ENCODE measurements around the gene SVIL.
"Not testable (repeated sequence)": the region's sequence is repeated elsewhere in the genome, so short reads cannot be mapped to it uniquely, and the experiment has no call there.

The SVIL gene

DNA sequence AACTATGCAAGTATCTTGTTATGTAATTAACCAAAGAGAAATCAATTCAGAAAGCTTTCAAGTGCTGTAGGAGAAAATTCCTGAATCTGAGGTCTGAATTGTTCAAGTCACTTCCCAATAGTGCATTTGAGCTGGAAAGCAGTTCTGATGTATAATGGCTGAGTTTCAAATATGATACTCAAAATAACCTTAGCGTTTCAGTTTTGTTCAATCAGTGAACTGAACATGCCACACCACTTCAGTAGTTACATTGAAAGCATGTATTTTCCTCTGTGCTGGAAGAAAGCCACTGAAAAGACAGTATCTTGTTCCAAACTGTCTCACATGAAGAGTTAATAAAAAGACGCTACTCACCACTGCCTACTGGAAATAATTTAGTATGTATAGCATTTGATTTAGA is 64.5 kb downstream of the SVIL start:
- not testable (repeated sequence) for DNase-seq

DNA sequence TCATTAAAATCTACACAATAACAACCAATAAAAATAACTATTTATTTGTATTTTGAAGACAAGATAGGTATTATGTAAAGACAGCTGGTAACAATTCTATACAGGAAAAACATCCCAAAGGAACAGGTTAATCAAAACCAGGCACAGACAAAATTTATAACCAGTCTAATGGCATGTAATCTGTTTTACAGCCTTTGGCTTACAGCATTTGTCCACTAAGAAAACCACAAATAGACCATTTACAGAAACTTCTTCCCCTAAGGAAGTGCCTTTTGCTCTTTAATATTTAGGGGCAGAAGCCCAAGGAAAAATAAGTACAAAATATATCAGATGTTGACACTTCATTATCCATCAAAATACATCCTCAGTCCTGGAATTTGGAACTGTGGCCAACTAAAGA is 65.0 kb downstream of the SVIL start:
- DNase-seq: no peak

DNA sequence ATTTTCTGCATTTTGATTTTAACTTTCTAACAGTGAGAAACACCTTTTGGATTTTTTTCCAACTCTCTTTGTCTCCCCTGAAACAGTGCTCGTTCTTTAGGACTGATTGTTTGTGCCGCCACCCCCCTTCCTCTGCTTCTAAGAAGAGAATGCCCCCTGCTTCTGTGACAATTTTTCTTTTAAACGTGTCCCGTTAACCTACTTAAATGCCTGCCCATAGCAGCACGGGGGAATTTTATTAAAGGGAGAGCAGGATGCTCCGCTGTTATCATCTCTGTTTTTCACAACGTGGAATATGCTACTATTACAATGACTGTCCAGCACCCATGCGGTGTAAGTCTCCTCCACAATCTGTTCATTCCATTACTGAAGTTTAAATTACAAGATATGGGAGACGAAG is 67.8 kb downstream of the SVIL start:
- DNase-seq: no peak

DNA sequence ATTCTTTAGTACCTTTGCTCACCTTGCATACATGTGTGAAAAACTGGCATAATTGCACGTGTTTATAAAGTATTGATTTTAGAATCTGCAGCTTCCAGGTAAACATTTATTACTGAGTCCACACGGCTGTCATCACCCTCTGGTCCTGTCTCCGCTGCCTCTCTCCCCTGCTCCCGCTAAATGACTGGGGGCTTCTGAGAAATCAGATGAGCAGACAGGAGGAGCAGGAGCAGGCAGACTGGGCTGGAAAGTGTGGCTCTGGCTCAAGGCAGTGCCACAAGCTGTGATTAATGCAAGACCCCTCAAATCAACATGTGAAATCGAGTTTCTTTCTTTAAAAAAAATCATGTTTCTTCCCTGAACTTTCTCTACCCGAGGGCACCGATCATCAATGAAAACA is 68.6 kb downstream of the SVIL start:
- not testable (repeated sequence) for DNase-seq

DNA sequence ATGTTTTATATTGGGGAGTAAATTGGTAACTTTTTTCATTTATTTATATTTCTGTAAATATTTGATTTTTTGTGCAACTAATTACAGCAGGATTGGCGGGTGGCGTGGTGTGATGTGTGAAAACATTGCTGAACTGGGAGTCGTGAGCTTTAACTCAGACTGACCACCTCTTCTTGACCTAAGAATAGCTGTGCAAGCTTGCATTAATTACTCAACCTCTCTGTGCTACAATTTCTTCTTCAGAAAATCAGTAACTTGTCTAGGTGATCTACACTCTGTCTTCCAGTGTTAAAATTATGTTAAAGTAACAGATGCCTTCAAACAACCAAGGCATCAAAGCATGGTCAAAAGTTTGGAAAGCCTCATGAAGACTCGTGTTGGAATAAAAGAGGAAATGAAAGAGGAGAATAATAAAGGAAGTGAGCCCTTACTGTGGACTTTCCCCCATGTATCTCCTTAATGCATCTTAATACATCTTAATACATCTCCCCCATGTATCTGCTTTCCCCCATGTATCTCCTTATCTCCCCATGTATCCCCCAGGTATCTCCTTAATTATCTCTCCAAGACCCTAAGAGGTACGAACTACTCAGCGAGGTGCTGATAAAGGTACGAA is 71.2 kb downstream of the SVIL start:
- DNase-seq: no peak

DNA sequence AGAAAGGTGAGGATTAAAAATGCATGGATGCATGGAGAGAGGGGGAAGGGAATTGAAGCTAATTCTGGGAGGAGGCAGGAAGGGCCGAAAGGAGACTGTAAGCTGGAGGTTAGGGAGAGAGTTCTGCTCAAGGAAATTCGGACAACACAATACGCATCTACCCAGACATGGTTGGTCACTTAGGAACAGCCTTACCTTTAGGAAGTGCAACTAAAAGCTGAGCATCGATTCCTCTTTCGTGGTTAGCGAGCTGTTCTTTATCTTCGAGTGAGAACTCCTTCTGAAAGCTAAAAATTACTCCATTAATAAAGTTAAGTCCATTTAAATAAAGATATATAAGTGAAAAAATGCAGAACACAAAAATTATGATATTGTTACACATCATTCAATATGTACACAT is 71.8 kb downstream of the SVIL start:
- DNase-seq: not testable (repeated sequence)

DNA sequence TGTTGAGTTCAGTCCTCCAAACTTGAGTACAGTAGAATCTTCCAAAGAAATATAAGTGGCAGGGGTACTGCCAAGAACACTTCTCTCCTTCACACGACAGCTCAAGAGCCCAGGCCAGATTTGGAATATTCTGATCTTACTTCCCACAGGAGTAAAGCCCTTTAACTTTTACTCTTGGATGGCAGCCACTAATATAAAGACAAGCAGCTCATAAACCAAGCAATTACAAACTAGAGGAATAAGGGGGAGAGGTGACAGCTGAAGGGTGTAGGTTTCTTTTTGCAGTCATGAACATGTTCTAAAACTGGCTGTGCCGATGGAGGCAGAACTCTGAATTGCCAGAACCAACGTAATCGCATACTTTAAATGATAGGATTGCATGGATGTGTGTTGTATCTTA is 74.8 kb downstream of the SVIL start:
- DNase-seq: no peak

DNA sequence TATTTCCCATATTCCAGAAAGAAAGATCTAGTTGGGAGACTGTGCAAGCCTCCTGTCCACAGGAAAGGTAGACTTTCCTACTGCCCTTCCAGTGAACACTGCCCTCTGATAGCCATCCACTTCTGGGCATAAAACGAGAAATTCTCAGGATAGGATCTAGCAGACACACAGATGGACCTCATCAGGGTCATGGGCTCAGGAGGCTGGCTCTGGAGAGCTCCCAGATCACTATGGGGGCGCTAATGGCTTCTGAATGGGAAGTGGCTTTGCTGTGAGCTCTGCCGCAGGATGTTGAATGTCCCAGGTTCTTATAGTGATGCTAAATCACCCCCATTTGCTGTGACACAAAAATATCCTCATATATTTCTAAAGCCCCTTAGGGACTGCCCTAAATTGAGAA is 77.1 kb downstream of the SVIL start:
- no peak for DNase-seq

DNA sequence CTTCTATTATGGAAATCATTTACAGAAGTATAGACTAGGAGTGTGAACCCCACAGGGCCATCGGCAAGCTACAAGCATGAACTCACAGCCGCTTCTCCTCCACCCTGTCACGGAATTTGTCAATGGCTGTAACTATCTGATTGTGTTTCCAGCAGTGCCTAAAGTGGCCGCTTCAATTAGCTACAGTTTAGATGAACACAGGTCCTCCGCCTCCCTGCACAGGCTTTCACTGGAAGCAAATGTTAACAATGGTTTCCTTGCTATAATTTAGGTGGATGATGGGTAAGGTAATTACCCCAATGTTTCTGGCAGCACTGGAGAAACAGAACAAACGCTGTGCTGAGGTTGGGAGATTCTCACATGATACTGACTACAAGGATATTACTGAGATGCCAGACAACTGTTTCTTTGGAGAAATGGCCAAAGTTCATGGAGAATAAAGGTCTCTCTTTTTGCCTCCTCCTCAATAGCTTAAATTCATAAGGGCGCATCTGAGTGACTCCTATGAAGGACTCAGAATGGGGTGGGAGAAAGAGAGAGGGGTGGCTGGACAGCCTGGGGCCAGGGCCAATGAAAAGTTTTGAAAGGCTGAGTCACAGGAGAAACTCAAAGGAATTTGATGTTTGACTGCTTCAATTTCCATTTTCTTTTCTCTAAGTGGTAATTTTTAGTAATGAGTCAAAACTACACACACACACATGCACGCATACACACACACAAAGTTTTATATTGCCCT is 78.9 kb downstream of the SVIL start:
- no peak for DNase-seq

DNA sequence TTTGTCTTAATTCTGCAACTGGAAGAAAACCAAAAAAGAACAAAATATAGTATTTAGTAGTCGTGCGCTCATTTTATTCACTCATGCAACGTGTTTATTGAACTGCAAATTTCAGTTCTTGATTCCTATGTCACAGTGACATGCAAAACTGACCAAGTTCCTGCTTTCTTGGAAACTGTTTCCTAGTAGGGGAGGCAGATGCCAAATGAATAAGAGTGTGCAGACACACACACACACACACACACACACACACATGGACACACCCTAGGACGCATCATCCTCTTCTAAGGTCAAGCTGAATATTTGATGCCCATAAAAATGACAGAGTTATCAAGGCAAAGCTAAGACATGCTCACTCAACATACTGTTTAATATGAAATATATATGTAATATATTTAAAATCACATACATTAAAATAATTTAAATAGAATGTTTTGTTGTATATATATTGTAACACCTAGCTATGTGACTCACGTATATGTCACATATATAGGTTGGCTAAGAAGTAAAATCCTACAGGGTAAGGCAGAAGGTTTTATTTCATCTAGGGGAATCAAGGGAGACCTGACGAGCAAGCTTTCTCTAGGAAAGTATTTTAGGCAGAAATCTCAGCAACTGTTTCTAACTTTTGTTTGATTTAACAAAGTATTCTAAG is 79.6 kb downstream of the SVIL start:
- DNase-seq: no peak

DNA sequence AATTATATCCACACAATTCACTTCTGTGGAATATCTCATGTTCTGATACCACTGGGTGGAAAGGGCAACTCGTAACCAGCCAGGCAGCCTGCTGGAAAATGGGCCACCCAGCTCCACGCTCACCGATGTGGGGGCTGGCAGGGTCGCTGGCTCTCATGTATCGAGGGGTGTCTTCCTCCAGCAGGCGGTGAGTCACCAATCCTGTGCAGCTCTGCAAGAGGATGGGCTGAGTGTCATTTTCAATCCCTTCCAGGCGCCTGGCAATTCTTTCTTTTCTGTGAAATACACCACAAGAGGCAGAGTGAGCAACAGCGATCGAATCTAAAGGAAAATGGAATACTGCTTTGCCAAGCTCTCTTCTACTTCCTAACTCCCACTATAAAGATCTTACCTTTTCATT is 80.1 kb downstream of the SVIL start:
- DNase-seq: no peak

DNA sequence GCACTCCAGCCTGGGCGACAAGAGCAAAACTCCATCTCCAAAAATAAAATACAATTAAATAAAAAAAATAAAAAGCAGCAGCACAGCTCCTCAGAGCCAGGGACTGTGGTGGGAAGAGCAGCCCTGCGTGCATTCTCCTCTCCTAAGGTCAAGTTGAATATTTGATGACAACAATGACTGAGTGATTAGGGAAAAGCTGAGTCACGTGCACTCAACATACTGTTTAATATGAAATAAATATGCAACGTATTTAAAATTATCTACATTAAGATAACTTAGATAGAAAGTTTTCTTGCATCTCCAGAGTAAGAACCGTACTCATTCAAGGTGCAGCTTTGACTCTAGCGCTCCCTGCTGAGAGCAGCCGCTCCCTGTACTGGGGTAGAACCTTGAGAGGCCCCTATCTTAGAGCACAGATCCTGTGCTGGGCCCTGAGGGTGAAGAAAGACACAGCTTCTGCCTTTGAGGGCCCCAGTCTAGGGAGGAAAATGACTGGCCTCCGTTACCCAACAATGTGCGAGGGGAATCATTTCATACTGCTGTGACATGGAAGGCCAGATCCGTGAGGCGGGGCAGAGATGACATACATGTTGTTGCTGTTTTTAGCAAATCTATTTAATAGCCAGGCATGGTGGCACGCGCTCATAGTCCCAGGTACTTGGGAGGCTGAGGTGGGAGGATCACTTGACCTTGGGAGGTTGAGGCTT is 81.1 kb downstream of the SVIL start:
- DNase-seq: no peak

DNA sequence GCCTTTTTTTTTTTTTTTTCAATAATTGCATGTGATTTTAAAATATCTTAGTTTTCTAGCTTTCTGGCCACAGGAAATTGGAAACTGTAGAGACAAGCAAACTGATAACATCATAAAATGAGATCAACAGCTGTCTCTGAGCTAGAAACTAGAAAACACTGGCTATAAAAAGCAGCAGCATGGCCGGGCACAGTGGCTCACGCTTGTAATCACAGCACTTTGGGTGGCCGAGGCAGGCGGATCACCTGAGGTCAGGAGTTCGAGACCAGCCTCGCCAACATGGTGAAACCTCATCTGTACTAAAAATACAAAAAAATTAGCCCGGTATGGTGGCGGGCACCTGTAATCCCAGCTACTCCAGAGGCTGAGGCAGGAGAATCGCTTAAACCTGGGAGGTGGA is 81.7 kb downstream of the SVIL start:
- DNase-seq: not testable (repeated sequence)

DNA sequence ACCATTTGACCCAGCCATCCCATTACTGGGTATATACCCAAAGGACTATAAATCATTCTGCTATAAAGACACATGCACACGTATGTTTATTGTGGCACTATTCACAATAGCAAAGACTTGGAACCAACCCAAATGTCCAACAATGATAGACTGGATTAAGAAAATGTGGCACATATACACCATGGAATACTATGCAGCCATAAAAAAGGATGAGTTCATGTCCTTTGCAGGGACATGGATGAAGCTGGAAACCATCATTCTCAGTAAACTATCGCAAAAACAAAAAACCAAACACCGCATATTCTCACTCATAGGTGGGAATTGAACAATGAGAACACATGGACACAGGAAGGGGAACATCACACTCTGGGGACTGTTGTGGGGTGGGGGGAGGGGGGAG is 85.3 kb downstream of the SVIL start:
- not testable (repeated sequence) for DNase-seq

DNA sequence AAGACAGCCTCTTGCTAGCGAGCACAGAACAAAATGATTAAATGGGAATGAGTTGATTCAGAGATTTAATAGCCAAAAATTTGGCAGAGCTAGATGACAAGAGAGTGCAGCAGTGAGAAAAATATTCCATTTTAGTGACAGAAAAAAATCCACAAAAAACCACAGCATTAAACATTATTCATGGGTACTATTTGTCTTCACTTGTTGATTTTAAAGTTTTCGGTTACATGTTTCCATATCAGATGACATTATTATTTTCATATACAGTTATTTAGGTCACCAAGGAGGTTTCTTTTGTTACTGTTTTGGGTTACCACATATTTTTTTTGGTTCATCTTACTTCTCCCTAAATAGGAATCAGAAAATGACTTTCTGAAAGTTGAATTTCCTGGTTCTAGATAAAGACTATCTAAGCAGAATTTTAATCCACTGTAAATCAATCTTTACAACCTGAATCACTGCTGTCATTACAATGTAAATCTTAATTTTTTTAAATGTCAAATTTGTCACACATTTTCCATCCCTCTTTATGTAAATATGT is 87.9 kb downstream of the SVIL start:
- no peak for DNase-seq

DNA sequence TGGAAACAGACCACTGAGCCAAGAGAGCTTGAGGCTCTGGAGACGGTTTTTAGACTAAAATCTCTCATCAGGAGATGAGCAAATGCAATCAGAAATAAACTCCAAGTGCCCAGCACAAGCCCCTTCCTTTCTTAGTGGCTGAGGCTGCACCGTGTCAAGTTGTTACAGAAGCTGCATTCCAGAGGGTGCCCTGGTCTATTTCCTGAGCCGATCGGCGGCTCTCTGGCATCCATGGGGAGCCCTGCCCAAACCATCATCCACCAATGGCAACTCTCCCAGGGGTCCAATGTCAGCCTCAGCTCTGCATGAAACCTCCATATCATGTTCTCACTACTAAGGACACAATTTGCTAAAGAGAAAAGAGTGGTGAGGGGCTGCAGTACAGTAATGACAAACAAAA is 89.6 kb downstream of the SVIL start:
- no peak for DNase-seq

DNA sequence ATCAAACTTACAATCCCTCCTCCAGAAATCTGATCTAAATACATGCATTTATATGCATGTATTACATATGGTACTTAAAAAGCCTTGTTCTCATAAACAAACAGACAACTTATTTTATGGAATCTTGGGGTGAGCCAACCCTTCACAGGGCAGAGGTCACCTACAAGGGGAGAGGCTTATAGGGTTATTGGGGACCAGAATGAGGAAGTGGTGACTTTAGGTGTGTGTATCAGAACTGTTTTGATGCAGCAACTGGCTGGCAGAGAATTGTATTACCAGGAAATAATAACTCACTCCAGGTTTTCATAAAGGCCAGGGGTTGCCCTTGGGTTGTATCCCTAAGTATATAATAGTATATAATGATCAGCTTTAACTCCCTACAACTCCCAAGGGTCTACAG is 91.1 kb downstream of the SVIL start:
- DNase-seq: no peak

DNA sequence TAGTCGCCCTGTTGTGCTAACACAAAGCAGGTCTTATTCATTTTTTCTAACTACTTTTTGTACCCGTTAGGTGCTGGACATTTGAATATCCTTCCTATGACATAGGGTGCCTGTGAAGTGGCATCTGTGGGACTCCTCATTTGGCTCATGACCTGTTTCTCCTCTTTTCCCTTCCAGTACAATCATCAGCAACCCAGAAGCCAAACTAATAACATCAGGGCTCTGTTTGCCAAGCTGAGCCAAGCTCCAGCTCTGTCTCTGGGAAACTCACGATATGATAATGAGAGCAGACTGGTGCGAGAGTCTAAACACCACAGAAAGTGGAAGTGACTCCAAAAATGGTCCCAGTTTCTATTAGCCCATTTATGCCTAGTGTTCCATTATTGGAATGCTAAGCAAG is 92.0 kb downstream of the SVIL start:
- DNase-seq: no peak

DNA sequence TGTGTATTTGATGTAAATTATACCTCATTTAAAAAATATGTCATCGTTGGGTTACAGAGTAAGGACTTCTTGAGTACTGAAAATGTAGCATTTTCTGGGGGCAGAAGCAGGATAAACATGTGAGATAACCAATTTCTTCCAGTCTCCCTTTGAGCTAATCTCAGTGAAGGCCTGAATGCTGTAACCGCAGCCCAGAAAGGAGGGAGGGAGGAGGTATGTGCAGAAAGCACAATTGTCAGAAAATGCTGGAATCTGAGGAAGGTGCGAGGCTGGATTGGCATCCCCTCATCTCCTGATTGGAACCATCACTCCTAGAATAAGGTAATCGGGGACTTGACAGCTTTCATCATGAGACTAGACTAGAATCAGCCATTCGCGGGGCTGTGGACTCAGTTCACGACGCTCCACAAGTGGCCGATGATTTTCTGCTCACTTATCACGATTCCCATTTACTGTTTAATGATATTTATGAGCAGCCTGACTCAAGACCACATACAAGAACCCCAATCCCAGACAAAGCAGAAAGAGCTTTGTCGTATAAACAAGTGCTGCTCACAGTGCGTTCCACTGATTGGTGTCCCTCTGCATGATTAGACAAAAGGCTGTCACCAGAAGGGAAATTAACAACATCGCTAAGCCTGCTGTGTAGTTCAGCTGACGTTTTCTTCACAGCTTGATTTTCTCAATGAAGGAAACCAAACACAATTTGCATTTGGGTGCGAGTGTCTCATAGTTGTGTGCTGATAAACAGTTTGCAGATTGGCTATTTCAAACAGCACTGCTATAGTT is 93.2 kb downstream of the SVIL start:
- DNase-seq: no peak

DNA sequence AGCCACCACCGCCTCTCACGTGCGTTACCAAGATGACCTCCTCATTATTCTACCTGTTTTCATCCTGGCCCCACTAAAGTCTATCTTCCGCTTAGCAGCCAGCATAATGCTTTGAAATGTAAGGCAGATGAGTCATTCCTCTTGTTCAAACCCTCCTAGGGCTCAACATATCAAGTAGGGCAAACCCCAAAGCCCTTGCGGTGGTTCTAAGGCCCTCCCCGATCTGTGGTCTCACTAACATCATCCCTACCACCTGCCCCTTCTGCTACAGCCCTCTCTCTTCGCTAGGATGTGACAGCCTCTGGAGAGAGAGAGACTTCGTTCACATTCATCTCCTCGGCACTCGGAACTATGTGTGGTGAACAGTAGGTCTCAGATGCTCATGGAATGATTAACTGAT is 94.8 kb downstream of the SVIL start:
- DNase-seq: no peak

DNA sequence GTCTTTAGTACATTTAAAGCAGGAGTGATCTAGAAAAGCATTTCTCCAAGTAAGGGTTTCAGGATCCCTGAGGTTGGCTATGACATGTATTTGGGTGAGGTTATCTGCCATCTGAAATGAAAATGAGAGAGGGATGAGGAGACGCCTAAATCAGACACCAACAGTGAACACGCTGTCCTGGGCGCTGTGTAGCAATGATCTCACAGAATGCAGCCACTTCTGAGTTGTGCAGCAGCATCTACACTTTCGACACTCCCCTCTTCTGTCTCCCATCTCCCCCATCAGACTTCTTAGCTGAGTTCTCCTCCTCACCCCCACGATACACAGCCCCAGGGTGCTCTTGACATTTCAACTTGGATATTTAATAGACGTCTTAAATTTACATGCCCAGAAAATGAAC is 95.4 kb downstream of the SVIL start:
- DNase-seq: no peak

DNA sequence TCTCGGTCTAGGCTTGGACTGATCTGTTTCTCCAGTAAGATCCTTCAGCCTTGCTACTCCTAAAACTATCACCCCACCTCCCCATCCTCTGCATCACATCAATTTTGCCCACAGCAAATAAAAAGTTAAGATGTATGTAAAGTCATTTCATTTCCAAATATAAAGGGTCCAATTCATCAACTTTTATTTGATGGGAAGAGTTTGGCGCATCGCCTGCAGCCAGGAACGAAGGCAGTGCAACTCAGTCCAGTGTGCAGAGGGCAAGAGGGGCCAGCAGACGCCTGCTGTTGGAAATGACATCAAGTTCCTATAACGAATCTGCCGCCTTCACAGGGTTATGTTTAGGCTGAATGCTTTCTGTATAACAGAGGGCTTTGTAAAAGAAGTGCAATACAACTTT is 97.0 kb downstream of the SVIL start:
- no peak for DNase-seq

DNA sequence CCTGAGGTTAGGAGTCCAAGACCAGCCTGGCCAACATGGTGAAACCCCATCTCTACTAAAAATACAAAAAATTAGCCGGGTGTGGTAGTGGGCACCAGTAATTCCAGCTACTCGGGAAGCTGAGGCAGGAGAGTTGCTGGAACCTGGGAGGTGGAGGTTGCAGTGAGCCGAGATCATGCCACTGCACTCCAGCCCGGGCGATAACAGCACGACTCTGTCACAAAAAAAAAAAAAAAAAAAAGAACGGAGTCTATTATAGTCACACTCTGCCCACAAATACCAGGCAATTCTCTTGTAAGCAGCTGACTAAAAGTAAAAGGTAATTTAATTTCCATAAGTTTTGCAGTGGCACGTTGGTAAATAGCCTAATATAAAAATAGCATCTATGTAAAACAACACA is 98.1 kb downstream of the SVIL start:
- not testable (repeated sequence) for DNase-seq

All from activated naive CD4-positive, alpha-beta T cell treated with anti-CD3 and anti-CD28 coated beads, Interleukin-2, amount 50 U/mL, for 16 hours (primary cell).